GM12801 (cell line): ENCODE results near the gene CERT1.

ENCODE experiments used
- CTCF ChIP-seq: IDR thresholded peaks from one replicate; pipeline ENCODE4 v1.5.1; 2011; ENCODE audit warnings: control low read depth; ENCODE audit not compliant: insufficient read length; ENCODE audit errors: extremely low read depth

CERT1 gene

GRCh38 chr5:75510836-75511434 lies 494 bp downstream of the CERT1 start:
- TF ChIP-seq CTCF = no peak

DNA sequence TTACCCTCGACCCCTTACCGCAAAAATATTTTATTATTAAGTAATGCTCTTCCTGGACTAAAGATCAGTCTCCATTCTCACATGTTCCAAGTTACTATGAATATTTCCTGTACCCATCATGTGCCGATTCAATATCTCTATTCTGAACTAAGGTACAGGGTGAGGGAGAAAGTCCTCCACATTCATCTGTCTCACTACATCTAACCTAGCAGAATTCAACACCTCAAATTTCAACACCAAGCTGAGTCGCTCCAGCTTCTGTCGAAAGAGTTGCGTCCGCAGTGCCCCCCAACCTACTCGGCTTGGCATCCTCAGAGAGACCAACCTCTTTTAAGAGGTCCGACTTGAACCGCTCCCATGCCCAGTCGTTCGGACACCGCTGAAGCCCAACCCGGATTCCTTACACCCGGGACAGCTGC lies 1.0 kb downstream of the CERT1 start:
- no peak for TF ChIP-seq CTCF

- no peak for TF ChIP-seq CTCF
Observed at GRCh38 chr5:75509956-75510355, 1.5 kb downstream of the CERT1 start.

DNA sequence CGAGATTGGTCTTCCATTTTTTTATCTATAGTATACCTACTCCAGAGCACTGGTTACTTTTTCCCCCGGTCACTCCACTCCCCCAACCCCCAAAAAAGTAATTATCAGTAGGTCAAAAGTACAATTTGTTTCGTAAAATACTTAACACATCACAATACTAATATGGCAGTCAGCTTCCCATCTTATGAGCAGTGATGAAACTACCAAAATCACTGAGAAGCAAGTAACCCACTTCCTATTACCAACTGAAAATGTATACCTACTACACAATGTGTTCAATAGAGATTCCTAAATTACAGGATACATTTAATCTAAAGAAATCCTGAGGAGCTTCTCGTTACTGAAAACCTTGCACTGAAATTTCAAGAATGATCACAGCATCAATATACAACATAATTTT lies 1.9 kb downstream of the CERT1 start:
- no peak for TF ChIP-seq CTCF

DNA sequence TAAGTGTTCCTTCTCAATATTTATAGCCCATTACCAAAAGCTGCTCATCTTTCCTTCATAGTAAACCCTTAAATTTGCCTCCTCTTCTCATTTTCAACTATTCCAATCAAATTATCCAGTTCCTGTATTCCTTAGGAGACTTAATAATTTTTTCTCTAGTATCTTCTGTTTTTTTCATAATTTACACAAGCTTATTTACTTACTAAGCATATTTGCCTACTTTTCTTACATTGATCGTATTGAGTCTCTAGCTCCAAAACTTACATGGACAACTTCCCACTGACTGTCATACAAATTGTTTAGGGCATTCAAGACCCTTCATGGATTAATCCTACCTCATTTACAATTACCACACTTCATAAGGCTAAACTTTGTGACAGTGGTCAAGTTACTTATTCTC lies 3.6 kb downstream of the CERT1 start:
- no peak for TF ChIP-seq CTCF

DNA sequence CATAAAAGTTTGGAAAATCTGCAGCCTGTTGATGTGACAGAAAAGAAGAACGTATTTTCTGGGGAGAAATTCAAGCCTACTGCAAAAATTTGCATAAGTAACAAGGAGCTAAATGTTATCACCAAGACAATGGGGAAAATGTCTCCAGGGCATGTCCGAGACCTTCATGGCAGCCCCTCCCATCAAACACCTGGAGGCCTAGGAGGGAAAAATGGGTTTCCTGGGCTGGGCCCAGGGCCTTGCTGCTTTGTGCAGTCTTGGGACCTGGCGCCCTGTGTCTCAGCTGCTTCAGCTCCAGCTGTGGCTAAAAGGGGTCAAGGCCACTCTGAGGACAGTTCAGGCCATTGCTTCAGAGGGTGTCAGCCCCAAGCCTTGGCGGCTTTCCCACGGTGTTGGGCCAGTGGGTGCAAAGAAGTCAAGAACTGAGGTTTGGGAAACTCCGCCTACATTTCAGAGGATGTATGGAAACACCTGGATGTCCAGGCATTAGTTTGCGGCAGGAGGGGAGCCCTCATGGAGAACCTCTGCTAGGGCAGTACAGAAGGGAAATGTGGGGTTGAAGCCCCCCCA lies 13.1 kb downstream of the CERT1 start:
- no peak for TF ChIP-seq CTCF

GRCh38 chr5:75496026-75496425 lies 15.4 kb downstream of the CERT1 start:
- no peak for TF ChIP-seq CTCF
